DND-41 (cell line): ENCODE results near the gene UTY.

Experiments used
- CTCF ChIP-seq: IDR thresholded peaks from 2 replicates; pipeline ENCODE4 v1.5.1; 2012; ENCODE audit warnings: borderline replicate concordance, low read length, moderate library complexity, mild to moderate bottlenecking; ENCODE audit not compliant: poor library complexity, severe bottlenecking; ENCODE audit errors: extremely low read depth
- EZH2 ChIP-seq: IDR thresholded peaks from 3 replicates; pipeline ENCODE4 v1.6.1; 2012; ENCODE audit warnings: borderline replicate concordance, low read depth, mild to moderate bottlenecking, moderate library complexity, low read length, inconsistent platforms; ENCODE audit not compliant: severe bottlenecking

GRCh38 chrY:13363641-13364040 is 116.2 kb downstream of the UTY start:
- no peak for TF ChIP-seq EZH2
- TF ChIP-seq CTCF, result no peak
